Glutamatergic neuron (in vitro differentiated cells): Measurements from ENCODE around the gene FAM3B. TPM values are rescaled to one million over a fixed set of nuclear protein-coding genes. Genes with fewer than 3 reads are reported as not detected.

Experiments
- DNase-seq: peaks from one replicate; pipeline ENCODE4 v3.0.0; 2022
- H3K27ac Mint-ChIP-seq: one replicate; pipeline ENCODE4 v1.8.0; 2020; ENCODE audit warnings: mild to moderate bottlenecking, mixed read lengths, inconsistent platforms; ENCODE audit not compliant: unreplicated experiment
- H3K27me3 Mint-ChIP-seq: one replicate; pipeline ENCODE4 v1.8.0; 2020; ENCODE audit warnings: mild to moderate bottlenecking, moderate library complexity, mixed read lengths, inconsistent platforms; ENCODE audit not compliant: unreplicated experiment
- H3K36me3 Mint-ChIP-seq: one replicate; pipeline ENCODE4 v1.8.0; 2020; ENCODE audit warnings: mild to moderate bottlenecking, mixed read lengths, inconsistent platforms; ENCODE audit not compliant: unreplicated experiment
- H3K4me1 Mint-ChIP-seq: one replicate; pipeline ENCODE4 v1.8.0; 2020; ENCODE audit warnings: mild to moderate bottlenecking, low read depth, mixed read lengths, inconsistent platforms; ENCODE audit not compliant: unreplicated experiment
- H3K4me3 Mint-ChIP-seq: one replicate; pipeline ENCODE4 v1.8.0; 2020; ENCODE audit warnings: mild to moderate bottlenecking, mixed read lengths, inconsistent platforms; ENCODE audit not compliant: unreplicated experiment
- H3K9me3 Mint-ChIP-seq: one replicate; pipeline ENCODE4 v1.8.0; 2020; ENCODE audit warnings: mild to moderate bottlenecking, moderate library complexity, mixed read lengths, inconsistent platforms; ENCODE audit not compliant: unreplicated experiment
- CTCF ChIP-seq: fragments of 200-600 bp; sonication (generic); IDR thresholded peaks from one replicate; pipeline ENCODE4 v1.5.0; 2021; ENCODE audit not compliant: partially characterized antibody, unreplicated experiment
- long read RNA-seq: library from polyadenylated mRNA; unstranded; transcript quantifications from one replicate; pipeline ENCODE4 v2.0.0, GENCODE V29; 2020; ENCODE audit not compliant: unreplicated experiment
- total RNA-seq: library from RNA; stranded (reverse); fragmentation: NEBNext Ultra II Directional; extraction: Animal tissue kit (Norgen Biotek cat#: 25700); gene quantifications from one replicate; pipeline ENCODE4 v1.2.1, GENCODE V29; 2021; ENCODE audit not compliant: unreplicated experiment

Gene FAM3B
- total RNA-seq: not detected
- long read RNA-seq, partial matches to known transcripts: 1 of 1 reads
- long read RNA-seq, other reads (novel, unspliced or antisense): 0 of 1 reads

- H3K4me3 Mint-ChIP-seq: peak within 1 kb of the TSS; percentile 75
- H3K4me1 Mint-ChIP-seq: no peaks in the 10 kb centered on the region
- no peaks in the 10 kb centered on the region for H3K36me3 Mint-ChIP-seq
- H3K9me3 Mint-ChIP-seq: peaks cover 2% of the 10 kb centered on the region
- H3K27ac Mint-ChIP-seq: no peak within 1 kb of the TSS
- peaks cover 14% of the 10 kb centered on the region for H3K27me3 Mint-ChIP-seq
- peak; percentile 39 for DNase-seq
- TF ChIP-seq CTCF: no peak
These were observed at the start of gene FAM3B for GRCh38 chr21:41316200-41317062. TSS of gene FAM3B (plus strand) at chr21:41316801. CDS start at chr21:41316880, 79 bp downstream.

DNA sequence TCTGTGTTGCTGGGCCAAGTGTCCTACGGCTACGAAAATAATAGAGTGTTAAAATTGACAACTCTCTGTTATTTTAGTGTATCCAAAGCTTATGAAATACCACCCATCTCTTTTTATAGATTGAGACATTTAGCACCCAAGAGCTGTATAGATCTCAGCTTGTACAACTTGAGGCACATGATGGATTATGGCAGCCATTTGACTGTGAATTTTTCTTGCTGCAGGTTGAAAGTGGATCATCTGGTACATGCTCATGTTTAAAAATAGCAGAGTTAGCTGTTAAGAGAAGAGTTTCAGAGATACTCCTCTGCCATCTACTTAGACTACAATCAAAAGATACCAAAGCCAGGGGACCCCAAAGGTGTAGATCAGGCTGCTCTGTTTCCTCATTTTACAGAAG lies 49.3 kb upstream of the FAM3B start:
- Mint-ChIP-seq H3K36me3 (peaks cover 12% of the 10 kb centered on the region), H3K4me1 (no peaks in the 10 kb centered on the region), H3K4me3 (no peak overlapping the region), H3K27ac (no peak overlapping the region), H3K9me3 (no peaks in the 10 kb centered on the region), H3K27me3 (no peaks in the 10 kb centered on the region)
- no peak for TF ChIP-seq CTCF
- DNase-seq: no peak

DNA sequence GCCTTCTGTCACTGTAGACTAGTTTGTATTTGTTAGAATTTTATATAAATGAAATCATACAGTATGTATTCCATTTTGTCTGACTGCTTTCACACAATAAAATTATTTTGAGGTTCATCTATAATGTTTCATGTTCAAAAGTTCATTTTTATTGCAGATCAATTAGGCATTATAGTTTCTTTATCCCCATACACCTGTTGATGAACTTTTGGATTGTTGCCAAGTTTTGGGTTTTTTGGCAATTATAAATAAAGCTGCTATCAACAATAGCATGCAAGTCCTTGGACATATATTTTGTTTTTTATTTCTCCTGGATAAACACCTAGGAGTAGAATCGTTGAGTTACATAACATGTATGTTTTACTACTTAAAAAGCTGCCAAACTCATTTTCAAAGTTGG lies 47.1 kb upstream of the FAM3B start:
- DNase-seq: no peak
- Mint-ChIP-seq H3K4me1 (no peaks in the 10 kb centered on the region), H3K4me3 (no peak overlapping the region), H3K9me3 (no peaks in the 10 kb centered on the region), H3K36me3 (peaks cover 8% of the 10 kb centered on the region), H3K27me3 (no peaks in the 10 kb centered on the region), H3K27ac (no peak overlapping the region)
- TF ChIP-seq CTCF: no peak

GRCh38 chr21:41277196-41277595 lies 39.4 kb upstream of the FAM3B start:
- Mint-ChIP-seq H3K36me3 (peaks cover 8% of the 10 kb centered on the region), H3K4me1 (no peaks in the 10 kb centered on the region), H3K27me3 (peaks cover 2% of the 10 kb centered on the region), H3K4me3 (no peak overlapping the region), H3K9me3 (no peaks in the 10 kb centered on the region), H3K27ac (no peak overlapping the region)
- no peak for TF ChIP-seq CTCF
- no peak for DNase-seq

GRCh38 chr21:41277846-41278245 lies 38.8 kb upstream of the FAM3B start:
- no peak for DNase-seq
- no peak for TF ChIP-seq CTCF
- H3K4me3 Mint-ChIP-seq: no peak overlapping the region
- no peaks in the 10 kb centered on the region for H3K4me1 Mint-ChIP-seq
- H3K27ac Mint-ChIP-seq: no peak overlapping the region
- H3K27me3 Mint-ChIP-seq: peaks cover 4% of the 10 kb centered on the region
- no peaks in the 10 kb centered on the region for H3K9me3 Mint-ChIP-seq
- peaks cover 2% of the 10 kb centered on the region for H3K36me3 Mint-ChIP-seq
